Urothelium cell line (cell line): ENCODE measurements around the gene DDX50.
"Not testable (repeated sequence)": the region's sequence is repeated elsewhere in the genome, so short reads cannot be mapped to it uniquely, and the experiment has no call there.

Experiments used
- DNase-seq: peaks from one replicate; pipeline ENCODE4 v3.0.0; 2011; ENCODE audit warnings: low spot score, mixed read lengths
- FAIRE-seq: peaks from 2 replicates; lab custom pipeline; 2011; peaks lifted over from hg19 to GRCh38; lab: Jason Lieb, UNC

The DDX50 gene, protein sequence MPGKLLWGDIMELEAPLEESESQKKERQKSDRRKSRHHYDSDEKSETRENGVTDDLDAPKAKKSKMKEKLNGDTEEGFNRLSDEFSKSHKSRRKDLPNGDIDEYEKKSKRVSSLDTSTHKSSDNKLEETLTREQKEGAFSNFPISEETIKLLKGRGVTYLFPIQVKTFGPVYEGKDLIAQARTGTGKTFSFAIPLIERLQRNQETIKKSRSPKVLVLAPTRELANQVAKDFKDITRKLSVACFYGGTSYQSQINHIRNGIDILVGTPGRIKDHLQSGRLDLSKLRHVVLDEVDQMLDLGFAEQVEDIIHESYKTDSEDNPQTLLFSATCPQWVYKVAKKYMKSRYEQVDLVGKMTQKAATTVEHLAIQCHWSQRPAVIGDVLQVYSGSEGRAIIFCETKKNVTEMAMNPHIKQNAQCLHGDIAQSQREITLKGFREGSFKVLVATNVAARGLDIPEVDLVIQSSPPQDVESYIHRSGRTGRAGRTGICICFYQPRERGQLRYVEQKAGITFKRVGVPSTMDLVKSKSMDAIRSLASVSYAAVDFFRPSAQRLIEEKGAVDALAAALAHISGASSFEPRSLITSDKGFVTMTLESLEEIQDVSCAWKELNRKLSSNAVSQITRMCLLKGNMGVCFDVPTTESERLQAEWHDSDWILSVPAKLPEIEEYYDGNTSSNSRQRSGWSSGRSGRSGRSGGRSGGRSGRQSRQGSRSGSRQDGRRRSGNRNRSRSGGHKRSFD

DNA sequence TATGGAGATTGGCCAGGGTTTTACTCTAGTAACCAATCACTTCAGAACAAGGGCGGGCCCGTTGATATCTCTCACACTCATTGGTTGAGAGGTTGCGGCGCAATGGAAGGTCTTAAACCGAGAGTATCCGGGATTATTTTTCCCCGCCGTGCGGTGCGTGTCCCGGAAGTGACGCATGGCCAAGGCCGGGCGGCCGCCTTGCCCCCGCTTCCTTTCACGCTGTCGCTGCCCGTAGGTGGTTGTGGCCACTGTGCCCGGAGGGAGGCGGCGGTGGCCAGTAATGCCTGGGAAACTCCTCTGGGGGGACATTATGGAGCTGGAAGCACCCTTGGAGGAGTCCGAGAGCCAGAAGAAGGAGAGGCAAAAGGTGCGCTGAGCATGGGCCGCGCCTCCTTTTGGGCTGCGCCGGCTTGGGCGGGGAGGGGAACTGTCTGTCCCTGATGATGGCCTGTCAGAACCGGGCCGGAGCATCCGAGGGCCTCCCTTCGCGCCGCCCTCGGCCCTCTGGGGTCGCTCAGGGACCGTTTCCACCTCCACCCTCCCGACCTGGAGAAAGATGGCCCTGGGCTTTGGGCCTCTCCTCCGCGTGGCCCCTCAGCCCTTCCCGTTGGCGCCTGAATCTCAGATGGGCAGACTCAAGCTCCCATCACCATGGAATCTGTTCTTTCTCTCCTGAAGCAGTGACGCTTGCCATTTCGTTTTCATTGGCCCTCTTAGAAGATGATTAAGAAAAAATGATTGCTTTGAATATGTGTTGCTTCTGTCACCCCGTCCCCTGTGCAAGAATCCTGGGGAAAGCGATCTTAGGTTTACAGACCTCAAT lies at the start of gene DDX50:
Gene DDX50, plus strand, starts transcription at position 211 of the 823 bp plus-strand sequence. Its CDS starts 70 bp downstream, at position 281.
- DNase-seq (peak; percentile 98), FAIRE-seq (peak; percentile 94)

DNA sequence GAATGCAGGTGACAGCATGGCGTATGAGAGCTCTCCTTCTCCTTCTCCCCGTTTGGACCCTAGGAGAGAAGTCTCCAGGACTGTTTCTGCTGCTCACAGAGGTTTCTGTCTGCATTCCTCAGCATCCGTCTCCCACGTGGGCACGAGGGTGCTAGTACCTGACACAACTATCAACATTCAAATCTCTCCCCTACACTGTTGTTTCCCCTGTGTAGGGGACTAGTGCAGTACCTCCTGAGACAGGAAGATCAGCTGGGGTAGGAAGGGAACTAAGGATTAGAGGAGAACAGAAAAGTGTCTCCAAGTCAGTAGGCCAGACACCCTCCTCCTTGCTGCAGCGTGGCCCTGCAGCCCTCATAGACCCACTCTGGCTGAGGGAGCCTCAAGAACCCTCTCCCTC lies 44.8 kb upstream of the DDX50 start:
- FAIRE-seq: no peak
- DNase-seq: no peak

DNA sequence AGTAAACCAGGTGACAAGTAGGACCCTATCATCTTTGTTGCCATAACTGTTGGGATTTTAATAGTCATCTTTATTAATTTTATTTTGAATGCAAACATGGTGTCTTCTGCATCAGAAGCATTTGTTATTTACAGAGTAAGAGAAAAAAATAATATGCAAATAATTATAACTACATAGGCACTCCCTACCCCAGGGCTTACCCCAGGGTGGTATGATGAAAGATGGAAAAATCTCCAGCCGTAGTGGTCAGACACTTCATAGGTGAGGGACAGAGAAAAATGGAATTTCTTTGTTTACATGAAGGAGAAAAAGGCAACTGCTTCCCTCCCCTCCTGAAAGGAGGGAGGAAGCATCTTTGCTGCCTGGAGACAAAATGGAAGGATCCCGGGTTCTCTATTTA lies 44.1 kb upstream of the DDX50 start:
- no peak for DNase-seq
- FAIRE-seq: no peak

DNA sequence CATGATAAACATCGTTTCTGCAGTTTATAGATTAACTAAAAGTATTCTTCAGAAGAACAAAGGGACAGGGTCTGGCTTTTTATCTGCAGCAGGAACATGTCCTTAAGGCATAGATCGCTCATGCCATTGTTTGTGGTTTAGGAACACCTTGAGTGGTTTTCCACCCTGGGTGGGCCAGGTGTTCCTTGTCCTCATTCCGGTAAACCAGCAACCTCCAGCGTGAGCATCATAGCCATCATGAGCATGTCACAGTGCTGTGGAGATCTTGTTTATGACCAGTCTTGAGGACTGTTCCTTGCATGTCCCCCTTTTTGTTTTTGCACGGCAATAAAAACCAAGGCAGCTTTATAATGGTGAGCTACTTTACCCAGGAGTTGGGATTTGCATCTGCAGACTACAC lies 39.9 kb upstream of the DDX50 start:
- DNase-seq (no peak), FAIRE-seq (no peak)

DNA sequence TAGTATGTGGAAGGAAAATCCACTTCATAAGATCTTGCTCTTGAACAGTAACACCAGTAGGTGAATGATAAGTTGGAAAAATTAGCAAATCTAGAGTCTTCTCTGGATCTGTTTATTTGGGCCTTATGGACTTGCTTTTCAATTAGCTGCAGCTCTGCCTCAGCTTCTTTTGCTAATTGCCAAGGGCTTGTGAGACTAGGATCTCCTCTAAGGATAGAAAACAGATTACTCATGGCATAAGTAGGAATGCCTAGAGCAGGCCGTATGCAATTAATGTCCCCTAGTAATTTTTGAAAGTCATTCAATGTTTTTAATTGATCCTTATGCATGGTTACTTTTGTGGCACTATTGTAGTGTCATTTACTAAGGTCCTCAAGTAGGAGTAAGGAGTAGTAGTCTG lies 36.5 kb upstream of the DDX50 start:
- FAIRE-seq (no peak), DNase-seq (no peak)

DNA sequence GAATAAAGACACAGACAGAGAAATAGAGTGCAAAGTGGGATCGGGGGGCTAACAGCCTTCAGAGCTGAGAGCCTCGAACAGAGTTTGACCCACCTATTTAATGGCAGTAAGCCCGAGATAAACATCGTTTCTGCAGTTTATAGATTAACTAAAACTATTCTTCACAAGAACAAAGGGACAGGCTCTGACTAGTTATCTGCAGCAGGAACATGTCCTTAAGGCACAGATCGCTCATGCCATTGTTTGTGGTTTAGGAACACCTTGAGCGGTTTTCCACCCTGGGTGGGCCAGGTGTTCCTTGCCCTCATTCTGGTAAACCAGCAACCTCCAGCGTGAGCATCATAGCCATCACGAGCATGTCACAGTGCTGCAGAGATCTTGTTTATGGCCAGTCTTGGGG lies 32.9 kb upstream of the DDX50 start:
- not testable (repeated sequence) for FAIRE-seq

DNA sequence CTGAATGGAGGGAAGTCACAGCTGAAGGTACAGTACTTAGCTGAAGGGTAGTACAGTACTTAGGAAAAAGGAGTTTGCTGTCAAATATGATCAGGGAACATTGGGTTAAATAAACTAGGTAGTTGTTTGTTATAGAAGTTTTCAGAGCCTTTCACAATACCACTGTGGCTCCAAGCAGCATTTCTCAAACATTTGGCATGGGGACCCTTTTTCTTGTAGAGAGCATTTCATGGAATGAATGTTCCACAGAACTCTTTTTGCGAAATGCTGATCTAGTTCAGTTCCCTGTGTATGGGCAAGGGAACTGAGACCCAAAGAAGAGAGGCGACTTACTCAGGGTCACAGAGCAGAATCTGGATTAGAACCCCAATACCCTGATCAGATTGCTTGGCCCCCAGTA lies 31.5 kb upstream of the DDX50 start:
- DNase-seq: no peak
- no peak for FAIRE-seq

More for the DNA sequence above, 32.9 kb upstream of the DDX50 start:
- not testable (repeated sequence) for DNase-seq

DNA sequence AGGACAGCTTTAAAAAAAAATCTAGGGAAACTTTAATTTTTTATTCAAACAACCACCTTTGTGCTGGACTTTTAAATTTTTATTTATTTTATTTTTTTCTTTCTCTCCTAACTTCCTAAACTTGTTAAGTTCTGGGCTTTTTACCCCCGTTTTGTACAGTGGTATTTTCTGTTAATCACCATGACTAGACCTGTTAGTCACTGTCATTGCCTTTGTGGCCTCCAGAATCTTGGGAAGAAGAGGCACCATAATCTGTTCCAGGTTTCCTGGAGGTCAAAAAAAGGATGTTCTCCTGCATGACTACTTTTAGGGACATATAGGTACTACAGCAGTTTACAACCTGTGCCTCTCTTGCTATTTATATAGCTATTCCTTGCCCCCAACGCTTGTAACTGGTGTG lies 31.1 kb upstream of the DDX50 start:
- DNase-seq: no peak
- FAIRE-seq: no peak

DNA sequence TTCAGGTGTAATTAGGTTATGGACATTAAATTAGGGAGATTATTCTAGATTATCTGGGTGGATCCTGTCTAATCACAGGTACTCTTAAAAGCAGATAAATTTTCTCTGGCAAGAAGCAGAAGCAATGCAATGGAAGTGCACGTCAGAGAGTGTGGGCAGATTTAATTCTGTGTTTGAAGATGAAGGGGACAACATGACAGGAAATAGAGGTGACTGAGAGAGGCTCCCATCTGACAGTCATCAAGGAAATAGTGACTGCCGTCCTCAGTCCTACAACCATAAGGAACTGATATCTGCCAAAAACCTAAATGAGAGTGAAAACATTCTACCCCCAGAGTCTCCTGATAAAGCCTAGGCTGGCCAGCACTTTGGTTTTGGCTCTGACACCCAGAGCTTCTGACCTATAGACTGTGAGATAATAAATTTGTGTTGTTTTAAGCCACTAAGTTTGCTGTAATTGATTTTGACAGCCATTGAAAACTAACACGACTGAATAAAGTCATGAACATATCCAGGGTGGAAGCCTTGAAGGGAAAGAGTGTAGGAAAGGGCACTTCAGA lies 30.5 kb upstream of the DDX50 start:
- FAIRE-seq (no peak), DNase-seq (no peak)

DNA sequence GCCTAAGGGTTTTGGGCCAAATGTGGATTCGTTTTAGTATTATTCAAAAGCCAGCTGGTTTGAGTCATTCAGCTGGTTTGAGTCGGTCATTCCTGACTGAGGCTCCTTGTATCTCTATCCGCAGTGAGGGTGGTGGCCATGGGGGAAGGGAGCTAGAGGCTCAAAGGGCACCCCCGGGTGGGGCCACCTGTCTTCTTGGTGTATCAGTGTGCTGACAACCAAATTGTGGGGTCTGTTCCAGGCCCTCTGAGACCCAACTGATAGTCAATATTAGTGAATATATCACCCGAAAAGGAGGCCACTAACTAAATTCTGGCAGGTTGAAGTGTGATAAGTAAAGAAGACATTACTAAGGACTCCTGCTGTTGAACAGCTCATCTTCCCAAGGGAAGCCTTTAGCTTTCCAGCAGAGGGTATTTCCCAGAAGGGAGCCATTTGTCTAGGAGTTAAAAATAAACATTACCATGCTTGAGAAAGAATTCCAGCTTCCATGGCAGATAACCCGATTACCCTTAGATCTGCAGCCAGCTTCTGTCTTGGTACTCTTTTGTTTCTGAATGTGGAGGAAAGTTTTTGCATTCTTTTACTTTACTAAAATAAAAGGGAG lies 29.9 kb upstream of the DDX50 start:
- FAIRE-seq: no peak
- no peak for DNase-seq

DNA sequence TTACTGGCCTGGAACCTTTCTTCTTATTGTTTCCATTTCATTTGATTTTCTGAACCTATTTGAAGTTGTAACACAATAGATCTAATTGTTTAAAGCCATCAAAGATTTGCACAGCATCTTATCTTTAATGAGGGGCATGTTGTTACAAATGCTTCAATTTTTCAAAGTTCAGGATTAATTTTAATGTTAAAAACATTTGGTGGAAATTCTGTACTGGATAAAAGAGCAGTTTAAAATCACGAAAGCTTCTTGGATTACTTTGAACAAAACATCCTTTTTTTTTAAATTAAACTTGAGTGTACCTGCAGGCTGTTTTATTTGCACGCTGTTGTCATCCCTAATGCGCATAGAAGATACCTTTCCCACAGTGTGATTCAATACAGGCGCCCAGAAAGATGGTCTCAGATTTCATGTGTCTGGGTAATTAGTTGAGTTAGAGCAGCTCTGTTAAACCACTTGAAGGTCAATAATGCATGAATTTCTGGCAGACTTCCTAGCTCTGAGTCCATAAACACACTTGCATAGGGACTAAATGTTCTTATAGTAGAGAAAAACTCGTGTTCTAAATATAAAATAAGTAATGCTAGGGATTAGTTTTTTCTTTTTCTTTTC lies 29.3 kb upstream of the DDX50 start:
- no peak for FAIRE-seq
- no peak for DNase-seq

DNA sequence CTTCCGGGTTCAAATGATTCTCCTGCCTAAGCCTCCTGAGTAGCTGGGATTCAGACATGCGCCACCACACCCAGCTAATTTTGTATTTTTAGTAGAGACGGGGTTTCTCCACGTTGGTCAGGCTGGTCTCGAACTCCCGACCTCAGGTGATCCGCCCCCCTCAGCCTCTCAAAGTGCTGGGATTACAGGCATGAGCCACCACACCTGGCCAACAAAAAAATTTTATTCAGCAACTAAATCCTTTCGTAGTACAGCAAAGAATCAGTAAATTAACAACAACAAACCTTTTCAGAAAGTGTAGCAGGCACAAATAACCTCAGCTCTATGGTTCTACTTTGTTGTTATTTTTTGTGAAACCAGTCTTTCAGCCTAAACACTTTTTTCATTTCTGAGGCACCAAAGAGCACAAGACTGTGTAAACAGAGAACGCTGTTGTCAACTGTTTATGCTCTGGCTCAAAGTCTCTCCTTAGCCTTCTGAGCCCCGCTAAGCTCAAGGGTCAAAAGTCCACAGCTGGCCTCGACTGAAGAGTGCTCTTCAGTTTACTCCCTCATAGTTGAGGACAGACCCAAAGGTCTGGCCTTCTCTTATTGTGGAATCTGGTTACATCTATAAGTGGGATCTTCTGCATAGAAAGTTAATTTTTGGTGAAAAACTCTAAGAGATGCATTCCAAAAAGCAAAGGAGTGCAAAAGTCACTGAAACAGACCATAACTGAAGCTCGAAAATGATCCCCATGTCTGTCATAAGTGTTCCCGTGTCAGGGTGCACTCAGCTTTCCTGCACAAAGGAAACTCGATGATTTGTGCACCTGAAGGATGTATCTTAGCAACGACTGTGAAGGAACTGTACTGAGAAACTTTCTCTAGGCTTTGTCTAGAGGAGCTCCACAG lies 24.6 kb upstream of the DDX50 start:
- DNase-seq: no peak
- no peak for FAIRE-seq

DNA sequence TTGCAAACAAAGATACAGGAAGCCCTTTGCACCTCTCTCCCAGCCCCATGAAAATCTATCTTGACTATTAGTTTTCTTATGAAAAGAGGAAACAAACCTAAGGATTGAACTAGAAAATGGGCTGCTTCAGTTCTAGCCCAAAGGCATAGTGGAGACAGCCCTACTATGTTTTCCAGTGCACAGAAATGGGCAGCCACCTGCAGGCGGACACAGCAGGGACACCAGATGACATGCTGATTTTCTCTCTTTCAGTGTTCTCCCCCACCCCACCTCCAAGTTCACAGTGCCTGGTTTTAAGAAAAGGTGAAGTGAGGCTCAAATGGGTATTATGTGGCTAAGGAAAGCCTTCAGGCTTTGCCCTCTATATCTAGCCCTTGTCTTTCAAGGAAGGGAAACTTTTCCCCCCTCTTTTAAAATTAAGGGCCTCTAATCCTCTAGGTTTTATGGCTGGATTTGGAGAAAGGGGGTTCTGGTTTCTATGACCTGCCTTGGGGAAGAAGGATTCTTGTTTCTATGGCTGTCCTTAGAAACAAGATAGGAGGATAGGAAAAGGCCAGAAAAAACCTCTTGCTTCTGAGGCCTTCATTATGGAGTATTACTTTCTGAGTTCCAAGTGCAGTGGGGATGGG lies 23.5 kb upstream of the DDX50 start:
- FAIRE-seq: no peak

DNA sequence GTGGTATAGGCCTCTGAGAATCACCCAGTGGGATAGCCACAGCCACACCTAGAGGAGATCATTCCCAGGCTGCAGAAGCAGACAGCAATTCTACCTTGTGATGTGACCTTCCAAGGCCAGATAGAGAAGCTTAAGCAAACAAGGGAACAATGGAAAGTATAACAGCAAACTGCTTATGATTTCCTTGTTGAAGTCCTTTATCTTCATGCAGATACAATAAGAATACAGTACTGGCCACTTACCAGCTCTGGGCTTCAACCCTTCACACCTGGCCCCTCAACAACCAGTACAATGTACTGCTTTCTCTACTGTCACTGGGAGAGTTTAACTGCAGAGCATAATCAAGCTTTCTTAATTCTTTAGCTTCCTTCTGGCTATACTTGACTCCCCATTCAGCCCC lies 22.6 kb upstream of the DDX50 start:
- FAIRE-seq: no peak
- no peak for DNase-seq

More for the DNA sequence above, 23.5 kb upstream of the DDX50 start:
- no peak for DNase-seq

DNA sequence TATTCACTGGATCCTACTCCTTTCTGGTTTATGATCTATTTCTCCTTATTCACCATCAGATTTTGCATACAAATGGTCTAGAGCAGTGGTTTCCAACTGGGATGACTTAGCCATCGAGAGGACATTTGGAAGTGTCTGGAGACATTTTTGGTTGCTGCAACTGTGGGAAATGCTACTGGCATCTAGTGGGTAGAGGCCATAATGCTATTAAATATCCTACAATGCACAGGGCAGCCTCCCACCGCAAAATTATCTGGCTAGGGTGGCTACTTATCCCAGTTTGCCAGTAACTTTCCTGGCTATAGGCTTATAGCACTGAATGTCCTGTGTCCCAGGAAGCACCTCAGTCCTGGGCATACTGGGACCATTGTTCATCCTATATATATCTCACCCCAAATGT lies 21.5 kb upstream of the DDX50 start:
- DNase-seq (no peak), FAIRE-seq (peak; percentile 81)

DNA sequence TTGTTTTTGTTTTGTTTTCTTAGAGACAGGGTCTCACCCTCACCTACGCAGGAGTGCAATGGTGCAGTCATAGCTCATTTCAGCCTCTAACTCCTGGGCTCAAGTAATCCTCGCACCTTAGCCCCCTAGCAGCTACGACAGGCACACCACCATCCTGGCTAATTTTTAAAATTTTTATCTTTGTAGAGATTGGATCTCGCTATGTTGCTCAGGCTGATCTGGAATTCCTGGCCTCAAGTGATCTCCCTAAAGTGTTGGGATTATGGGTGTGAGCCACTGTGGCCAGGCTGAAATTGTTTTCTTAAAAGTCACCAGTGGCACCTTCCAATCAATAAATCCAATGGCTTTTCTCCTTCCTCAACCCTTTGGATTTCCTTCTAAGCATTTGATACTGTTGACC lies 20.9 kb upstream of the DDX50 start:
- no peak for FAIRE-seq
- no peak for DNase-seq

DNA sequence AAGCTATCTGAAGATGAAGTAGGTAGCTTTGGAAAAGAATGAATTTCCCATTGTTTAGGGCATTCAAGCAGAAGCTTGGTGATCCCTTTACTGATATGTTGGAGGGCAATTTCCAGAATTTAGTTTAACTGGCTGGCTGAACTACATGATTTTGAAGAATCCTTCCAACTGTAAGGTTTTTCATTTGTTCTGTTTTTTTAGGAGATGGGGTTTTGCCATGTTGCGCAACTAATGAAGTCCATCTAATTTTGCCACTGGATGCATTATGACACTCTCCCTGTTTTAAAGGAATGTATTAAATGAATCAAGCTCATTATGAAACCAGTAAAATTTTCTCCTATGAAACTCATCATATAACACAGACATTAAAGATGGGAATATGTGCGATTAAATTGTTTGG lies 6.1 kb upstream of the DDX50 start:
- DNase-seq: no peak
- no peak for FAIRE-seq

DNA sequence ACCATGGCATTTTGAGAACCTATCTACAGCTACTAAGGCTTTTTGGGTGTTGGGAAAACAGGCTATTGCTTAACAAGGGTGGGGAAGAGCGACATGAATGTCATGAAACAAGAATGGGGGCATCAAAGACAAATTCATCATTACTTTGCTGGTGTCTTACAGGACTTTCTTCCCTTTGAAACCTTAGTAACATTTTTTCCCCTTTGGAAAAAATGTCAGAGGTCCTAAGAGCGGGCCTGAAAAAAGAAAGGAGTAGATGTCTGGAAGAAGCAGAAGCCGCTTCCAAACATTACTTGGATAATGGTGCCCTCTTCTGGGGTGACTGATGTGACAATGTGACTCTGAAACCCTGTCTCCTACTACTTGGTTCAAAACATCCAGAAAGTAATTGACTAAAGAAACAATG lies 3.8 kb upstream of the DDX50 start:
- DNase-seq (peak; percentile 66), FAIRE-seq (no peak)
